Glomerular endothelial cell (primary cell): ENCODE results near the gene COQ7. TPM values are rescaled to one million over a fixed set of nuclear protein-coding genes. Genes with fewer than 3 reads are reported as not detected.

Experiments used
- DNase-seq: peaks from one replicate; pipeline ENCODE4 v3.0.0-alpha.2; 2011; ENCODE audit warnings: low read depth, low spot score; ENCODE audit errors: extremely low read depth
- total RNA-seq: library from RNA; depleted of rRNA; stranded (reverse); fragments of >200 nt; gene quantifications from 2 replicates; pipeline ENCODE4 v1.2.3, GENCODE V29; 2015

The COQ7 gene
- total RNA-seq, 1 donor from 2014 or later: 16.0 TPM

GRCh38 chr16:19110537-19111360, 43.3 kb downstream of the COQ7 start:
- DNase-seq: no peak

DNA sequence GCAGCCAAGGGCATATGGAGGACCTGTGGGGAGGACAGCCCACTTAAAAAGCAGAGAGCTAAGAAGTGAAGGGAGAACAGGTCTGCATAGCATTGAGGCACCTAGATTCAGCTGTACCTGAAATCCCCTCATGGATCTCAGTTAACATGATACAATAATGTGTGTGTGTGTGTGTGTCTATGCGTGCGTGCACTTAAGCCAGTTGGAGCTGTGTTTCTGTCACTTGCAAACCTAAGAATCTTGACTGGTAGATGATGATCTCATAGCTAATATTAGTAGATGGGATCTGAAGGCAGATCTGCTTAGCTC, 44.6 kb downstream of the COQ7 start:
- DNase-seq: no peak

GRCh38 chr16:19113577-19114358, 46.4 kb downstream of the COQ7 start, which contains the start of gene ITPRIPL2:
TSS of gene ITPRIPL2 (plus strand) at chr16:19113964. CDS start at chr16:19114462, 498 bp downstream.
- DNase-seq: no peak

DNA sequence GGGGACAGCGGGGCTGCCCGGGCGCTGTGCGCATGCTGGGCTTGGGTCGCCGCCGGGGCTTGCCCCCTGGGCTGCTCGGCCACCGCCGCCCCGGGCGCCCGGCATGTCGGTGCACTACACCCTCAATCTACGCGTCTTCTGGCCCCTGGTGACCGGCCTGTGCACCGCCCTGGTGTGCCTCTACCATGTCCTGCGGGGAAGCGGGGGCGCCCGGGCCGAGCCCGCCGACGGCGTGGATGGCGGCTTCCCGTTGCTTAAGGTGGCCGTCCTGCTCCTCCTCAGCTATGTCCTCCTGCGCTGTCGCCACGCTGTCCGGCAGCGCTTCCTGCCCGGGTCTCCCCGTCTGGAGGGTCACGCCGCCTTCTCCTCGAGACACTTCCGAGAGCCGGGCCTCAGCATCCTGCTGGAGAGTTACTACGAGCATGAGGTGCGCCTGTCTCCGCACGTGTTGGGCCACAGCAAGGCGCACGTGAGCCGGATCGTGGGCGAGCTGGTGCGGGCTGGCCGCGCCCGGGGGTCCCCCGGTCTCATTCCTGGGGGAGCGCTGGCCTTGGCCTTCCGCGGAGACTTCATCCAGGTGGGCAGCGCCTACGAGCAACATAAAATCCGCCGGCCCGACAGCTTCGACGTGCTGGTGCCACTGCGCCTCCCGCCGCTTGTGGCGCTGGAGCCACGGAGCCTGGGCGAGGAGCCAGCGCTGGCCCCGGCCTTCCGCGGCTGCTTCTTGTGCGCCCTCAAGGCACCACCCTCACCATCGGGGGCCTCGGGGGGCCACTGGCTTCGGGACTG, 47.1 kb downstream of the COQ7 start:
- DNase-seq: no peak

DNA sequence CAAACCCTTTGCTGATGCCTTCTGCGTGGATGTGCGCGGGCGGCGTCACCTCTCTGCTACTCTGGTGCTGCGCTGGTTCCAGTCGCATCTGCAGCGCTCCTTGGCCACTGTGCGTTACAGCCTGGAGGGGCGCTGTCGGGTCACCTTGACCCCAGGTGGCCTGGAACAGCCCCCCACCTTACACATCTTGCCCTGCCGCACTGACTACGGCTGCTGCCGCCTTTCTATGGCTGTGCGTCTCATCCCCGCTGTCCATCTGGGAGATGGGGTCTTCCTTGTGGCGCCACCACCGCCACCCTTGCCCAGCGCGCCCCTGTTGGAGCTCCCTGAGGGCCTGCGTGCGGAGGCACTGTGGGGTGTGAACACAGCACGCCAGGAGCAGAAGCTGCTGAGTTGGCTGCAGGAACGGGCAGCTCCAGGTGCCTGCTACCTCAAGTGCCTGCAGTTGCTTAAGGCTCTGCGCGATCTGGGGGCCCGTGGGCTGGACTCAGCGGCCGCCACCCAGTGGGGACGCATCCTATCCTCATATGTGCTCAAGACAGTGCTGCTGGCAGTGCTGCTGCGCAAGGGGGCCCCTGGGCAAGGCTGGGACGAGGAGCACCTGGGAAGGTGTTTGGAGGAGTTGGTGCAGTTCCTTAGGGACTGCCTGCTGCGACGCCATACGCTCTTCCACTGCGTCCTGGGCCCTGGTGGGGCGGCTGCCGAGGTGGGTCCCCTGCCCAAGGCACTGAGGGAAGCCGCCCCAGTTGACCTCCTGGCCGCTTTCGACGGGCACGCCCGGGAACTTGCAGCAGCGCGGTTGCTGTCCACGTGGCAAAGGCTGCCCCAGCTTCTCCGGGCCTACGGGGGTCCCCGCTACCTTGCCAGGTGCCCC, 48.0 kb downstream of the COQ7 start:
- DNase-seq: no peak

GRCh38 chr16:19116711-19117449, 49.5 kb downstream of the COQ7 start:
- no peak for DNase-seq

GRCh38 chr16:19118938-19119431, 51.6 kb downstream of the COQ7 start:
- DNase-seq: no peak

GRCh38 chr16:19119564-19119963, 52.1 kb downstream of the COQ7 start:
- no peak for DNase-seq

DNA sequence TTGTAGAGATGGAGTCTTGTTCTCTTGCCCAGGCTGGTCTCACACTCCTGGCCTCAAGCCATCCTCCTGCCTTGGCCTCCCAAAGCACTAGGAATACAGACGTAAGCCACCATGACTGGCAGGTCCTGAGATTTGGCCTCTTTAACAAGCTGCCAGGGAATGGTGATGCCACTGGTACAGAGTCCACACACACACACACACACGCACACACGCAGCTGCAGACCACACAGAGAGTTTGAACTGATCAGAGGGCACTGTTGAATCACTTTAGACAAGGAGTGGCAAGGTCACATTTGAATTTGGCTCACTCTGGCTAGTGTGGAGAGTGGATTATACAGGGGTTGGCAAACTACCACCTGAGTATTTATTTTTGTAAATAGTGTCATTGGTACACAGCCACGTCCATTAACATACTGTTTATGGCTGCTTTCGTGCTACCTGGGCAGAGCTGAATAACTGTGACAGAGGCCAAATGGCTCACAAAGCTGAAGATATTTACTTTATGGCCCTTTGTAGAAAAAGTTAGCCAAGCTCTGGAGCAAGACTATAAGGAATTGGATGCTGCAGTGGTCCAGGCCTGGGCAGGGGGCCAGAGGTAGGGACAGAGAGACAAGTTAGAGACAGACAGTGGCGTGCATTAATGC, 56.2 kb downstream of the COQ7 start:
- no peak for DNase-seq

DNA sequence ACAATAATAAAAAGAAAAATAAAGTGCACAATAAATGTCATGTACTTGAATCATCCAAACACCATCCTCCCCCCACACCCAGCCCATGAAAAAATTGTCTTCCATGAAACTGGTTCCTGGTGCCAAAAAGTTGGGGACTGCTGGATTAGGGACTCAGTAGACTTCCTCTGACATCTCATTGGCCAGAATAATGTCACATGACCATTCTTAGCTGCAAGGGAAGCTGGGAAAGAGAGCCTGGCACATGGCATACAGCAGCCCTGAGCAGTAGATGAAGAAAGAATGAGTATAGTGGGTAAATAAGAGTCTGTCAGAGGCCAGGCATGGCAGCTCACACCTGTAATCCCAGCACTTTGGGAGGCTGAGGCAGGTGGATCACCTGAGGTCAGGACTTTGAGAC, 58.9 kb downstream of the COQ7 start:
- no peak for DNase-seq

- DNase-seq: no peak
Observed at GRCh38 chr16:19127205-19127604, 59.8 kb downstream of the COQ7 start.

DNA sequence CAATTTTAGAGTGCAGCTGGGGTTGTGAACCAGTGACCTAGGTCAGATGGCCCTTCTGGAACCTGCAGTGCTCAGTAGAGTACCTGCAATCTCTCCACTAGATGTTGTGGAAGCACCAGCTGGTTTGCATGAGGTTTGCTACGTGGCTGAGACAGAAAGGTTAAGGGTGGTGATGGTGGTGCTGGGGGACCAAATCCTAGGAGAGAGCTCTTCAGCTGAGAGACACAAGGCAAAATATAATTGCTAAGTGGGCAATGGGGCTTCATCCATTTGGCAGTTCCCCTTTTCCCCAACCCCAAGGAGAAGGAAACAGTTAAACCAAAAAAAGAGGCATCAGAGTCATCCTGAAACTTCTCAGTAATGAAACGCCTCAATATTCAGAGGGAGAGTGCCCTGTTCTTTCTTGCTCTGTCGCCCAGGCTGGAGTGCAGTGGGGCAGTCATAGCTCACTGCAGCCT, 60.3 kb downstream of the COQ7 start:
- DNase-seq: no peak

DNA sequence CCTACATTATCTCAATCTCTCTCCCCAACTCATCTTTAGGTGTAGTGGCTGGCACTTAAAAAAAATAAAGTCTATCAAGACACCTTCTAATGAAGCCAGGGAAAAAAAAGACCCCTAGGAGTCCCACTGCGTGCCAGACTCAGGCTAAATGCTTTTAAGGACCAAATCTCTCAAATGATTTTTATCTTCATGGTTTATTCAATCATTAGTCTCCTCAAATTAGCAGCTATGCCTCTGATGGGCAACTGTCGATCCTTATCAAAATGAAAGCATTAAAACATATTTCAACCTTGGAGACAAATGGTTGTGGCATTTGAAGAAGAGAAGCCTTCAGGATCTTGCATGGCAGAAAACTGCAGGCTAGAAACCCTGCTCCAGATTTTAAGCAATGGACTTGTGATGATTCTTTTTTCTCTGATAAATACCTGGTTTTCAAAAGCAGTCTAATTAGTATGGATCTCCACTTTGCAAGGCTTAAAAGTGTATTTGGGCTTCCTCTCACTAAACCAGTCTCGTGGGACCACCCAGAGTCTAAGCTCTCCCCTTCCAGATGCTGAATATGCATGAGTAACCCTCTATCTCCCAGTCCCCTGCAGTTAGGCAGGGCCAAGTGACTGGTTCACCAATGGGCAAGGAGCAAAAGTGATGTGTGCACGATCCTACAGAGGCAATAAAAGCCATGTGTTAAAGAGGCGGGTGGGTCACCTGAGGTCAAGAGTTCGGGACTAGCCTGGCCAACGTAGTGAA, 61.2 kb downstream of the COQ7 start:
- no peak for DNase-seq

Other genes starting within 250 kb of the COQ7 start
- 53.0 and 76.7 TPM in 2 replicates for gene SMG1, start 141.2 kb upstream of the COQ7 start, total RNA-seq
- 1.1 and 2.7 TPM in 2 replicates for gene TMC7, start 83.7 kb upstream of the COQ7 start, total RNA-seq
- gene ITPRIPL2, start 46.4 kb downstream of the COQ7 start, total RNA-seq: 50.4 and 74.8 TPM in 2 replicates
- 3.6 and 5.8 TPM in 2 replicates for gene SYT17, start 100.6 kb downstream of the COQ7 start, total RNA-seq
- gene CLEC19A, start 218.1 kb downstream of the COQ7 start, total RNA-seq: not detected in 2 replicates